Measurements from ENCODE around the gene SLC41A3. TPM values are rescaled to one million over a fixed set of nuclear protein-coding genes. Genes with fewer than 3 reads are reported as not detected.

SLC41A3 gene
- total RNA-seq, 1 donor from 2014 or later, result 38.6 TPM

DNA sequence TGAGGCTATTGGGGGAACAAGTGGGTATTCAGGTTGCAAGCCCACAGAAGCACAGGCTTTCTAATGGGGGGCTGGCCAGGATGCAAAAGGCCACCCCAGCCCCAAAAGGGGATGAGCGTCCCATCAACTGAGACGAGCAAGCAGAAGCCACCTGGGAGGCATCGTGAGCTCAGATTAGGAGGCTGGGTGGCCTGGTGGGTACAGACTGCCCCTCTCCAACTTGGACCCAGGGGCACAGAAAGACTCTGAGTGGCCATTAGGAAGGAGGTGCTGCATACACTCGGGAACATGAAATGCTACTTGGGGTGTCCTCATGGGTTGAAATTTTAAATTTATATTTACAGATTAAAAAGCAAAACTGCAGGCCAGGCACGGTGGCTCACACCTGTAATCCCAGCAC lies 29.1 kb downstream of the SLC41A3 start:
- no peak for TF ChIP-seq CTCF (IDR thresholded peaks at IDR 0.05; ENCODE audit: partially characterized antibody, unreplicated experiment)
- no peaks in the 10 kb centered on the region for H3K36me3 Mint-ChIP-seq (ENCODE audit: unreplicated experiment)
- peaks cover 22% of the 10 kb centered on the region for H3K4me1 Mint-ChIP-seq (ENCODE audit: low read depth, unreplicated experiment)
- no peak overlapping the region for H3K4me3 Mint-ChIP-seq (ENCODE audit: unreplicated experiment)
- peaks cover 4% of the 10 kb centered on the region for H3K27me3 Mint-ChIP-seq (ENCODE audit: unreplicated experiment)
- no peak overlapping the region for H3K27ac Mint-ChIP-seq (ENCODE audit: unreplicated experiment)
- DNase-seq, result no peak
- H3K9me3 Mint-ChIP-seq (ENCODE audit: unreplicated experiment), result peaks cover 12% of the 10 kb centered on the region

- Mint-ChIP-seq H3K4me3 (ENCODE audit: unreplicated experiment) (no peak overlapping the region), H3K36me3 (ENCODE audit: unreplicated experiment) (no peaks in the 10 kb centered on the region), H3K4me1 (ENCODE audit: low read depth, unreplicated experiment) (peaks cover 22% of the 10 kb centered on the region), H3K27me3 (ENCODE audit: unreplicated experiment) (peaks cover 4% of the 10 kb centered on the region), H3K9me3 (ENCODE audit: unreplicated experiment) (peaks cover 12% of the 10 kb centered on the region), H3K27ac (ENCODE audit: unreplicated experiment) (no peak overlapping the region)
- no peak for TF ChIP-seq CTCF (IDR thresholded peaks at IDR 0.05; ENCODE audit: partially characterized antibody, unreplicated experiment)
- DNase-seq, result no peak
Measured at GRCh38 chr3:126053949-126054569, 29.9 kb downstream of the SLC41A3 start.

DNA sequence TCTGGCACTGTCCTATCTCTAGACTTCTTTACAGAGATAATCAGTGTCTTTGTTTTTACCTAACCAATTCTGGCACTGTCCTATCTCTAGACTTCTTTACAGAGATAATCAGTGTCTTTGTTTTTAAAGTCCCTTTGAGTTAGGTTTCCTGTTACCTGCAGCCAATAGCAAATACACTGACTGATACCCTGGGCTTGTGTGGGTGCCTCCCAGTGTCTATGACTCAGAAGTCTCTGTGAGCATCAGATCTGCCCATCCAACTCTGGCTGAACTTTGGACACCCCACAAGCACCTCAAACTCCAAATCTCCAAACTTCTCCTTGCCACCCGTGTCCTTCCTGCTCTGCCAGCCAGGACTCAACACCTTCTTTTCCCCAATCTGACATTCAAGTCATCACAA lies 30.4 kb downstream of the SLC41A3 start:
- Mint-ChIP-seq H3K4me3 (ENCODE audit: unreplicated experiment) (no peak overlapping the region), H3K9me3 (ENCODE audit: unreplicated experiment) (peaks cover 11% of the 10 kb centered on the region), H3K27me3 (ENCODE audit: unreplicated experiment) (peaks cover 4% of the 10 kb centered on the region), H3K4me1 (ENCODE audit: low read depth, unreplicated experiment) (peaks cover 21% of the 10 kb centered on the region), H3K36me3 (ENCODE audit: unreplicated experiment) (peaks cover 4% of the 10 kb centered on the region), H3K27ac (ENCODE audit: unreplicated experiment) (no peak overlapping the region)
- TF ChIP-seq CTCF (IDR thresholded peaks at IDR 0.05; ENCODE audit: partially characterized antibody, unreplicated experiment), result no peak
- no peak for DNase-seq

DNA sequence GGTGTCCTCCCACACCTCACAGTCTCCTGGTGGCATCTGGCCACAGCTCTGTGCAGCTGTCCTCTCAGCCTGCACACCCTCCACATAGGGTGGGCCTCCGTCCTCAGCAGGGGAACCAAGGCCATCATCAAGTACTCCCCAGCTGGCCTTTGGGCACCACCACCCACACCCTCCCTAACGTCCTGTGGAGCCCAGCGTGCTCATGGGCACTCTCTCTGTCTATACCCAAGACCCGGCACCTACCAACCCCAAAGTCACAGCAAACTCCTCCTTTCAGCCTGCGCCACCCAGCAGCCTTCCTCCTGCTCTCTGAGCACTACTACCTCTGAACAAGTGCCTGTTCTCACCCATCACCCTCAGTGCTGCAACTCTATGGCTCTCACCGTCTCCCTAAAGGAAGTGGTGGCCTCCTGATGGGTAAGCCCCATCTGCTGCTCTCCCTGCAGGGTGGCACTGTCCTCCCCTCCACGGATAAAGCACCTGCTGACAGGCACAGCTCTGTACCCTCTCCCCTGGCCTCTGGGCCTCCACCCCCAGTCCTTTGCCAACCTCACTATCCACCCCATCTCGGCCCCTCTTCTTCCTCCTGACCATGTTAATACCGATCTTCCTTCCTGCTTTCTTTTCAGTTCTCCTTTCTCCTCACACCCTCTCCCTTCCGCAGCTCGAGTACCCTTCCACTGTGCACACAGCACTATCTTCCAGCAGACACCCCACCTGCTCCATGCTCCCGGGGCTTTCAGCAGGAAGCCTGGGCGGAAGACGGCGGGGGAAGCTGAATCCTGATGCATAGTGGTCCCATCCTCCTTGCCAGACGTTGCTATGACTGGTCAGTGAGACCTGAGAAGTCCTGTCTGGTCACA lies 31.5 kb downstream of the SLC41A3 start:
- peaks cover 6% of the 10 kb centered on the region for H3K36me3 Mint-ChIP-seq (ENCODE audit: unreplicated experiment)
- TF ChIP-seq CTCF (IDR thresholded peaks at IDR 0.05; ENCODE audit: partially characterized antibody, unreplicated experiment), result no peak
- H3K27ac Mint-ChIP-seq (ENCODE audit: unreplicated experiment), result no peak overlapping the region
- DNase-seq, result no peak
- H3K9me3 Mint-ChIP-seq (ENCODE audit: unreplicated experiment), result peaks cover 6% of the 10 kb centered on the region
- peaks cover 4% of the 10 kb centered on the region for H3K27me3 Mint-ChIP-seq (ENCODE audit: unreplicated experiment)
- H3K4me1 Mint-ChIP-seq (ENCODE audit: low read depth, unreplicated experiment), result peaks cover 12% of the 10 kb centered on the region
- no peak overlapping the region for H3K4me3 Mint-ChIP-seq (ENCODE audit: unreplicated experiment)

- H3K9me3 Mint-ChIP-seq (ENCODE audit: unreplicated experiment), result peaks cover 6% of the 10 kb centered on the region
- H3K4me1 Mint-ChIP-seq (ENCODE audit: low read depth, unreplicated experiment), result peaks cover 12% of the 10 kb centered on the region
- peaks cover 6% of the 10 kb centered on the region for H3K36me3 Mint-ChIP-seq (ENCODE audit: unreplicated experiment)
- H3K4me3 Mint-ChIP-seq (ENCODE audit: unreplicated experiment), result no peak overlapping the region
- peaks cover 4% of the 10 kb centered on the region for H3K27me3 Mint-ChIP-seq (ENCODE audit: unreplicated experiment)
- no peak for TF ChIP-seq CTCF (IDR thresholded peaks at IDR 0.05; ENCODE audit: partially characterized antibody, unreplicated experiment)
- no peak overlapping the region for H3K27ac Mint-ChIP-seq (ENCODE audit: unreplicated experiment)
- no peak for DNase-seq
Measured at GRCh38 chr3:126051741-126052140, 32.2 kb downstream of the SLC41A3 start.

Measured in glutamatergic neuron (in vitro differentiated cells).